CD14-positive monocyte (primary cell): ENCODE data around the gene LYPD8. TPM values are rescaled to one million over a fixed set of nuclear protein-coding genes. Genes with fewer than 3 reads are reported as not detected.

ENCODE experiments used
- DNase-seq, 3 donors: peaks; one replicate each; pipeline ENCODE4 v3.0.0-alpha.2; 2011 to 2022
- H2AFZ ChIP-seq: 2 replicates; pipeline ENCODE4 v1.6.0; 2012; ENCODE audit warnings: mild to moderate bottlenecking, low read depth, low read length, inconsistent platforms; ENCODE audit not compliant: insufficient read depth, poor library complexity, severe bottlenecking
- H3K27ac ChIP-seq, 2 donors: 1 replicate in 1 of 2; 2 replicates in 1 of 2; pipeline ENCODE4 v1.5.1; 2012 to 2013; ENCODE audit warnings: low read length in 2 of 2, control low read depth in 1 of 2, inconsistent platforms in 1 of 2, low read depth in 1 of 2, mild to moderate bottlenecking in 1 of 2
- H3K27me3 ChIP-seq, 2 donors: one replicate each; pipeline versions ENCODE4 v1.6.0 to v1.6.1; 2011 to 2013; ENCODE audit warnings: low read length in 2 of 2; ENCODE audit not compliant: control insufficient read depth in 2 of 2, insufficient read depth in 2 of 2
- H3K36me3 ChIP-seq, 2 donors: replicated peaks in 1 of 2; 1 replicate in 1 of 2; 2 replicates in 1 of 2; pipeline versions ENCODE4 v1.5.1 to v1.6.1; 2012 to 2013; ENCODE audit warnings: low read length in 2 of 2, control low read depth in 1 of 2, inconsistent platforms in 1 of 2, mild to moderate bottlenecking in 1 of 2; ENCODE audit not compliant: insufficient read depth in 2 of 2, control insufficient read depth in 1 of 2
- H3K4me1 ChIP-seq, 2 donors: 1 replicate in 1 of 2; 2 replicates in 1 of 2; pipeline versions ENCODE4 v1.5.1 to v1.6.1; 2012 to 2013; ENCODE audit warnings: low read length in 2 of 2, control low read depth in 1 of 2, inconsistent platforms in 1 of 2, mild to moderate bottlenecking in 1 of 2, moderate library complexity in 1 of 2; ENCODE audit not compliant: insufficient read depth in 2 of 2, control insufficient read depth in 1 of 2
- H3K4me2 ChIP-seq: replicated peaks from 2 replicates; pipeline ENCODE3; 2012; ENCODE audit warnings: low read length, moderate library complexity, mild to moderate bottlenecking; ENCODE audit not compliant: poor library complexity, severe bottlenecking; ENCODE audit errors: extremely low read depth
- H3K4me3 ChIP-seq, 3 experiments: fragments of 200-600 bp in 1 of 3; sonication (generic) in 1 of 3; replicated peaks in 1 of 3; 1 replicate in 2 of 3; 2 replicates in 1 of 3; pipeline ENCODE4 v1.5.1; 2011 to 2013; ENCODE audit warnings: low read length in 3 of 3, mild to moderate bottlenecking in 3 of 3, control low read depth in 2 of 3, low read depth in 2 of 3, inconsistent platforms in 1 of 3, moderate library complexity in 1 of 3
- H3K79me2 ChIP-seq: 2 replicates; pipeline ENCODE4 v1.6.0; 2012; ENCODE audit warnings: mild to moderate bottlenecking, control low read depth, inconsistent platforms, low read length, moderate library complexity; ENCODE audit not compliant: insufficient read depth
- H3K9ac ChIP-seq: 2 replicates; pipeline ENCODE4 v1.6.0; 2017; ENCODE audit warnings: low read length, mild to moderate bottlenecking; ENCODE audit not compliant: insufficient read depth, poor library complexity, severe bottlenecking
- H3K9me3 ChIP-seq, 2 donors: replicated peaks in 1 of 2; 1 replicate in 1 of 2; 2 replicates in 1 of 2; pipeline versions ENCODE4 v1.5.1 to v1.6.1; 2012 to 2013; ENCODE audit warnings: low read length in 2 of 2, control low read depth in 1 of 2; ENCODE audit not compliant: control insufficient read depth in 1 of 2, insufficient read depth in 1 of 2
- H4K20me1 ChIP-seq: 2 replicates; pipeline ENCODE4 v1.6.0; 2012; ENCODE audit warnings: mild to moderate bottlenecking, low read length, control low read depth, moderate library complexity; ENCODE audit not compliant: insufficient read depth
- H3K27ac Mint-ChIP-seq, 7 donors: one replicate each; pipeline ENCODE4 v1.8.0; 2020; ENCODE audit warnings: mild to moderate bottlenecking in 7 of 7, mixed read lengths in 7 of 7, moderate library complexity in 6 of 7, inconsistent platforms in 2 of 7
- H3K27me3 Mint-ChIP-seq, 3 donors: one replicate each; pipeline ENCODE4 v1.8.0; 2021 to 2022; ENCODE audit warnings: low read depth in 3 of 3, mild to moderate bottlenecking in 3 of 3, mixed read lengths in 3 of 3, moderate library complexity in 3 of 3, inconsistent platforms in 1 of 3
- H3K36me3 Mint-ChIP-seq, 2 donors: one replicate each; pipeline ENCODE4 v1.8.0; 2020; ENCODE audit warnings: mixed read lengths in 2 of 2, inconsistent platforms in 1 of 2, mild to moderate bottlenecking in 1 of 2
- H3K4me1 Mint-ChIP-seq: one replicate; pipeline ENCODE4 v1.8.0; 2020; ENCODE audit warnings: mild to moderate bottlenecking, mixed read lengths
- H3K4me3 Mint-ChIP-seq, 2 donors: one replicate each; pipeline ENCODE4 v1.8.0; 2020; ENCODE audit warnings: mild to moderate bottlenecking in 2 of 2, mixed read lengths in 2 of 2, moderate library complexity in 1 of 2
- H3K9me3 Mint-ChIP-seq, 7 donors: one replicate each; pipeline ENCODE4 v1.8.0; 2020 to 2022; ENCODE audit warnings: mixed read lengths in 7 of 7, mild to moderate bottlenecking in 6 of 7, moderate library complexity in 6 of 7, inconsistent platforms in 2 of 7
- CTCF ChIP-seq: fragments of 200-600 bp; IDR thresholded peaks from one replicate; pipeline ENCODE4 v1.8.0; 2022; ENCODE audit warnings: antibody characterized with exemption, mild to moderate bottlenecking
- WGBS: methylation state at CpG from one replicate; pipeline ENCODE4 v1.1.5; 2013; ENCODE audit warnings: missing lambda C conversion rate; ENCODE audit not compliant: insufficient coverage; 5-methylcytosine and 5-hydroxymethylcytosine counted together
- intact Hi-C, 2 donors: fragments of 100-400 bp; cut with micrococcal nuclease; formaldehyde crosslinking; loops; one replicate each; pipeline versions ENCODE4 v1.15.0 to v1.15.1; 2023
- polyA plus RNA-seq, 3 donors: library from polyadenylated mRNA; depleted of rRNA in 1 of 3; unstranded in 2 of 3; stranded (reverse) in 1 of 3; fragments of 300-500 nt in 2 of 3; fragments of >200 nt in 1 of 3; fragmentation: Illumina TruSeq in 2 of 3; gene quantifications; 1 replicate in 2 of 3; 2 replicates in 1 of 3; pipeline ENCODE4 v1.2.3, GENCODE V29; 2012 to 2021

Gene LYPD8
- polyA plus RNA-seq, 3 donors = 0.17 TPM; not detected in 2

- Mint-ChIP-seq H3K27ac (no peak overlapping the region), H3K36me3 (no peaks in the 10 kb centered on the region), H3K9me3 (peaks cover 0 to 5% (median 0%) of the 10 kb centered on the region in 7 donors), H3K4me3 (no peak overlapping the region), H3K4me1 (peaks cover 49% of the 10 kb centered on the region), H3K27me3 (peaks cover 0 to 5% (median 0%) of the 10 kb centered on the region in 3 donors)
- Histone ChIP-seq H3K79me2 (no peaks in the 10 kb centered on the region), H3K4me2 (no peak overlapping the region), H4K20me1 (no peaks in the 10 kb centered on the region), H3K27ac (no peak overlapping the region), H3K27me3 (no peaks in the 10 kb centered on the region), H3K4me3 (no peak overlapping the region), H3K36me3 (no peaks in the 10 kb centered on the region), H3K9ac (no peak overlapping the region), H3K4me1 (peaks cover 40 to 44% of the 10 kb centered on the region in 2 donors), H3K9me3 (no peaks in the 10 kb centered on the region), H2AFZ (no peak overlapping the region)
- DNase-seq = no peak
- 100% methylated on average over 1 of the region's 3 CpGs for WGBS
- TF ChIP-seq CTCF = no peak
- intact Hi-C loops = no loop called here
Measured at GRCh38 chr1:248788327-248788726, 32.8 kb upstream of the LYPD8 start.

GRCh38 chr1:248787430-248787829, 31.9 kb upstream of the LYPD8 start:
- H3K4me2 ChIP-seq = no peak overlapping the region
- H3K9me3 ChIP-seq = no peaks in the 10 kb centered on the region
- Mint-ChIP-seq H3K27ac (peak overlapping the region in 2 of 7 donors; percentile 85), H3K4me3 (no peak overlapping the region), H3K36me3 (no peaks in the 10 kb centered on the region), H3K27me3 (peaks cover 0 to 5% (median 0%) of the 10 kb centered on the region in 3 donors), H3K9me3 (peaks cover 0 to 5% (median 0%) of the 10 kb centered on the region in 7 donors), H3K4me1 (peaks cover 41% of the 10 kb centered on the region)
- H3K27ac ChIP-seq = peak overlapping the region in 1 of 2 donors; percentile 62
- H2AFZ ChIP-seq = no peak overlapping the region
- no peaks in the 10 kb centered on the region for H3K36me3 ChIP-seq
- H3K4me1 ChIP-seq = peaks cover 34 to 39% of the 10 kb centered on the region in 2 donors
- no peak for DNase-seq
- H3K79me2 ChIP-seq = no peaks in the 10 kb centered on the region
- no peak overlapping the region for H3K4me3 ChIP-seq
- intact Hi-C loops = no loop called here
- 100% methylated on average over 1 of the region's 4 CpGs for WGBS
- H4K20me1 ChIP-seq = no peaks in the 10 kb centered on the region
- H3K27me3 ChIP-seq = no peaks in the 10 kb centered on the region
- TF ChIP-seq CTCF = no peak
- no peak overlapping the region for H3K9ac ChIP-seq
